SU-DHL-6 (cell line): ENCODE results near the gene TOP3A.

Experiments used
- EZH2phosphoT487 ChIP-seq: fragments of 200-600 bp; sonication (generic), shearing (Covaris generic); conservative IDR thresholded peaks from 2 replicates; pipeline ENCODE4 v1.6.1; 2018; ENCODE audit warnings: mild to moderate bottlenecking, antibody characterized with exemption, low read length, moderate library complexity, mixed read lengths
- TF ChIP-seq, protein P1 (sequence below): fragments of 200-600 bp; sonication (generic); IDR thresholded peaks from one replicate; pipeline ENCODE4 v1.5.1; 2017; ENCODE audit warnings: antibody characterized with exemption, mild to moderate bottlenecking, low read length, moderate library complexity; ENCODE audit not compliant: insufficient read depth, poor library complexity, severe bottlenecking

DNA sequence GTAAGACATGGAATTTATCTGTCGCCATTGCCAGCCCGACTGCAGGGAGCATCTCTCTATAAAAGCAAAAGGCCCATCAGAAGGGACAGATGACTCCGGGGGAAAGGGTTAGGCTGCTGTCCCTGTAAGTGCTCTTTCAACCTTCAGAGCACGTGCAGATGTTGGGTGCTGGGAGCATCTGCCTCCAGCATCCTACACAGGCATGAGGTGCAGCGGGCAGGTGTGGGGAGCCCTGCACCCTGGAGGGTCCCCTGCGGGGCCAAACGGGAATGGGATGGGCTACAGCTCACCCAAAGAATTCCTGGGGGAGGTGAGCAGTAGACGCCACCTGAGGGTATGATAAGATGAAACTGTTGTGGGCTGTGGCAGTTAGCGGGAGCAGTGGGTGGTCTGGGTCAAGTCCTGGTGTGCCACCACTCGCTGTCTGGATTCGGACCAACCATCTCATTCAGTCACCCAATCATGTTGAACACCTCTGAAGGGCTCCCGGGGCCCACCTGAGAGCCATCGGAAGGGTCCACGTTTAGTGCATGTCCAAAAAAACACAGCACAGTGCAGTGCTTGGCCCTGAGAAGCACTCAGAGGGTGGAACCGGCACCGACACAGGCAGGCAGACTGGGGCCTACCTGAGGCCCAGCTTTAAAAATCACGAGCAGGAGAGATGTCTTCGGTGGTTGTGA is 4.1 kb upstream of the TOP3A start:
- TF ChIP-seq EZH2phosphoT487 = no peak
- TF ChIP-seq, protein P1, sequence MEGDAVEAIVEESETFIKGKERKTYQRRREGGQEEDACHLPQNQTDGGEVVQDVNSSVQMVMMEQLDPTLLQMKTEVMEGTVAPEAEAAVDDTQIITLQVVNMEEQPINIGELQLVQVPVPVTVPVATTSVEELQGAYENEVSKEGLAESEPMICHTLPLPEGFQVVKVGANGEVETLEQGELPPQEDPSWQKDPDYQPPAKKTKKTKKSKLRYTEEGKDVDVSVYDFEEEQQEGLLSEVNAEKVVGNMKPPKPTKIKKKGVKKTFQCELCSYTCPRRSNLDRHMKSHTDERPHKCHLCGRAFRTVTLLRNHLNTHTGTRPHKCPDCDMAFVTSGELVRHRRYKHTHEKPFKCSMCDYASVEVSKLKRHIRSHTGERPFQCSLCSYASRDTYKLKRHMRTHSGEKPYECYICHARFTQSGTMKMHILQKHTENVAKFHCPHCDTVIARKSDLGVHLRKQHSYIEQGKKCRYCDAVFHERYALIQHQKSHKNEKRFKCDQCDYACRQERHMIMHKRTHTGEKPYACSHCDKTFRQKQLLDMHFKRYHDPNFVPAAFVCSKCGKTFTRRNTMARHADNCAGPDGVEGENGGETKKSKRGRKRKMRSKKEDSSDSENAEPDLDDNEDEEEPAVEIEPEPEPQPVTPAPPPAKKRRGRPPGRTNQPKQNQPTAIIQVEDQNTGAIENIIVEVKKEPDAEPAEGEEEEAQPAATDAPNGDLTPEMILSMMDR = no peak
